GM18508 (cell line): ENCODE measurements around the gene ARHGEF3.
"Not testable (repeated sequence)": the region's sequence is repeated elsewhere in the genome, so short reads cannot be mapped to it uniquely, and the experiment has no call there.

Source experiments
- ATAC-seq: cut with Tn5 transposase; IDR thresholded peaks from one replicate; pipeline ENCODE4 v1.9.1; 2021; ENCODE audit warnings: moderate number of reproducible peaks; ENCODE audit not compliant: insufficient read depth, unreplicated experiment

Gene ARHGEF3

DNA sequence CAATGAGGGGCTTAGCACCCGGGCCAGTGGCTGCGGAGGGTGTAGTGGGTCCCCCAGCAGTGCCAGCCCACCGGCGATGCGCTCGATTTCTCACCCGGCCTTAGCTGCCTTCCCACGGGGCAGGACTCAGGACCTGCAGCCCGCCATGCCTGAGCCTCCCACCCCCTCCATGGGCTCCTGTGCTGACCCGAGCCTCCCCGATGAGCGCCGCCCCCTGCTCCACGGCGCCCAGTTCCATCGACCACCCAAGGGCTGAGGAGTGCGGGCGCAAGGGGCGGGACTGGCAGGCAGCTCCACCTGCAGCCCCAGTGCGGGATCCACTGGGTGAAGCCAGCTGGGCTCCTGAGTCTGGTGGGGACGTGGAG is 109.8 kb downstream of the ARHGEF3 start:
- ATAC-seq = not testable (repeated sequence)

DNA sequence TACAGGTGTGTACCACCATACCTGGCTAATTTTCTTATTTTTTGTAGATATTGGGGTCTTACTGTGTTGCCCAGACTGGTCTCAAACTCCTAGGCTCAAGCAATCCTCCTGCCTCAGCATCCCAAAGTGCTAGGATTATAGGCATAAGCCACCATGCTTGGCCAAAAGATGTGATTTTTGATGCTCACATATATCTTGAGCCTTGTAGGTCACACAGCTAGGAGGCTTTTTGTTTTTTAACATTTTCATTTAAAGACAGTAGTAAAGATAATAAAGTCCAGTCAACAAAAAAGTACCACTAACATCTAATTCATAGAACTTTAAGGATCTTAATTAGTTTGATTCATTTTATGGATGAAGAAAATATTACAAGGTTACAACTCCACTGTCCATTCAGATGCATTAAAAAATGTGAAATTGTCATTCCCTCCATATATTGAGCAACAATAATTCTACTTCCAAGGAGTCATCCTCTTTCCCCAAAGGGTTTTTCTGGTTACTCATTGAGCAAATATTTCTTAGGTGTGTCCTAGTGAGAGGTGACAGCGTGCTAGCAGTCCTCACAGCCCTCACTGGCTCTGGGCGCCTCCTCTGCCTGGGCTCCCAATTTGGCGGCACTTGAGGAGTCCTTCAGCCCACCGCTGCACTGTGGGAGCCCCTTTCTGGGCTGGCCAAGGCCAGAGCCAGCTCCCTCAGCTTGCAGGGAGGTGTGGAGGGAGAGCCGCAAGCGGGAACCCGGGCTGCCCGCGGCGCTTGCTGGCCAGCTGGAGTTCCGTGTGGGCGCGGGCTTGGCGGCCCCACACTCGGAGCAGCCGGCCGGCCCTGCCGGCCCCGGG is 110.4 kb downstream of the ARHGEF3 start:
- no peak for ATAC-seq

DNA sequence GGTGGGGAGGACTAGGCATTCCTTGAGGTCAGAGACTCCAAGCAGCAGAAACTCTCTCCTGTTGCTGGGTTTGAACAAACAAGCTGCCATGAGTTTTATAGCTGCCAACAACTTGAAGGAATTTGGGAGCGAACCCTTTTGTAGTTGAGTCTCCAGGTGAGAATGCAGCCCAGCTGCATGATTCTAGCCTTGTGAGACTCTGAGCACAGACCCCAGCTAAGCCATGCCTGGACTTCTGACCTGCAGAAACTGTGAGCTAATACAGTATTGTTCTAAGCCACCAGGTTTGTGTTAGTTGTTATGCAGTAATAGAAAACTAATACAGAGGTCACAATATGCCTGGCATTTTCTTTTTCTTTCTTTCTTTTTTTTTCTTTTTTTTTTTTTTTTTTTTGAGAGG is 112.4 kb downstream of the ARHGEF3 start:
- ATAC-seq = no peak

DNA sequence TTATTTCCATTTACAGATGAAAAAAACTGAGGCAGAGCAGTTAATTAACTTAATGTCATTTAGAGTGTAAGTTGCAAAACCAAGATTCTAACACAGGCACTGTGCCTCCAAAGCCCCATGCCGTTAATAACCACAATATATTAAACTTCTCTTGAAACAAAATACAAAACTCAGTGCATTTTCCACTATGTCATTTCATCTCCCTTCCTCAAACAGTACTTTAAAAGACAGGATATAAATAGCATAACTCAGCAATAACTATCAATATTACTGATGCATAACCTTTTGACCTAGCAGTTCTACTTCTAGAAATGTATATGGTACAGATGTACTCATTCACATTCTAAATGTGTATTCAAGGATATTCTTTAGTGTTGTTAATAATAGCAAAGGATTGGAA is 113.6 kb downstream of the ARHGEF3 start:
- no peak for ATAC-seq

DNA sequence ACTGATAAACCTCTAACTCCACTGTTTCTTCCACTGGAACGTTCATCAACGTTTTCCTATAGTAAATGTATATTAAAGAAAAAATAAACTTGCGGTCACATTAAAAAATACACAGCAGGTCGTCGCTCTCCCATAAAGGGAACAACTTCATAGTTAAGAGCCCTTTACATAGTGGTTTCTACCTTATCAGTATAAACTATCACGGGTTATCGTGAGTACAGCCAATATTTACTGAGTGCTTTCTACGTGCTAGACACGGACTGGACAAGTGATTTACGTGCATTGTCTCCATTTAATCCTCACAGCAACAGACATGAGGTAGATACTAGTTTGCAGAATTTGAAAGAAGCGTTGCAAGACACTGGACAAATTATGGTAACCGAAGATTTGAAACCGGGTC is 117.7 kb downstream of the ARHGEF3 start:
- ATAC-seq = no peak

DNA sequence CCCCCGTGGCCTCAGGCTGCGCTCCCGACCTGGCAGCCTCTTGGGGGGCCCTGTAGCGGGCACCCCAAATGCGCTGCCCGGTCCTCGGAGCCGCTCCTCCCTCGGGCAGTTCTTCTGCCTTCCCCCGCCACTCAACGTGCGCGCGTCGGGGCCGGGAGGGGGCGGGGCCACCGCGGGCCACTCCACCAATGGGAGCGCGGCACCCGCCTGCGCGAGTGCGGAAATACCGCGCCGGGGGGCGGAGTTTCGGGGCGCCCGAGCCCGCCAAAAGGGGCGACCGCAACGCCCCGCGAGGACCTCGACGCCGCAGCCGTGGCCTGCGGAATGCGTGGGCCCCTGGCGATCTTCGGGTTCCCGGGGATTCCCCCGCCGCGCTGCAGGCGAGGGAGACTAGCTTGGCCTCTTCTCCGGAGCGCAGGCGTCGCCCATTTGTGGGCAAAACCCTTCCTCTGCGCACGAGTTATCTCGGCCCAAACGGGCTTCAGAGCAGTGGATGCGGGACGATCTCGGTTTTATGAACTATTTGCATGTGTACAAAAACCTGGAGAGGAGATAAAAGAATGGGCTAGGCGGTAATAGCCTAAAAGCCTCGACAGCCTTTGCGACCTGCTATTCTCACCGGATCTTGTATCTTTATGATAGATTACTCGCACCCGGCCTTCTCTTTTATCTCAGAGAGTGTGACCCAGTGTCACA is 118.5 kb downstream of the ARHGEF3 start, which contains the start of gene TASOR:
Gene TASOR, minus strand, starts transcription at position 144 of the 696 bp plus-strand sequence. CDS start 259 bp downstream, outside the sequence.
- ATAC-seq = no peak

DNA sequence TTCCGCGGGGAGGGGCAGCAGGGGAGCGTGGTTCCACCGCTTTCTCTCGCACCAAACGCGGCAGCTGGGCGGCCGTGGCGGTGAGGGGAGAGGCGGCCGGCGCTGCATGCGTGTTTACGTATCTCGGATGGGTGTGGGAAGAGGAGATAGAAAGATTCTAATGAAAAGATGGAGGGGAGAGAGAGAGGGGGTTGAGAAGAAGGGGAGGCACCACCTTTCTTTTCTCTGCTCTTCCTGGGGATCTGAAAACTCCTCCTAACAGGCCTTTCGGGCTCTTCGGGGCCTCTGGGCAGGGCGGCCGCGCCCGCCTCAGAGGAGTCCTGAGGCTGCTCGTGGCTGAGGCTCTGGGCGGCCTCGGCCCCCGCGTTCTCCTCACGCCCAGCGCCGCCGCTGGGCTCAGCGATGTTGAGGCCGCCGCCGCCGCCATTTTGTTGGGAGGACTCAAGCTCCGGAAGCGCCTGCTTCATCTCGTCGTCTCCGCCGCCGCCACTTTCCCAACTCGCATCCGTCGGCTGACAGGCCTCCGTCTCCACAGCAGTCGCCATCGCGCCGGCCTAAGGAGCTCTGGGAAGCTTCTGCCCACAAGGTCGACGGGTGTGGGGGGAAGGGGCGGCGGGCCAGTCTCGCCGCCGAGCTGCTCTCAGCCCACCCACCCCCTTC is 119.2 kb downstream of the ARHGEF3 start:
- no peak for ATAC-seq

DNA sequence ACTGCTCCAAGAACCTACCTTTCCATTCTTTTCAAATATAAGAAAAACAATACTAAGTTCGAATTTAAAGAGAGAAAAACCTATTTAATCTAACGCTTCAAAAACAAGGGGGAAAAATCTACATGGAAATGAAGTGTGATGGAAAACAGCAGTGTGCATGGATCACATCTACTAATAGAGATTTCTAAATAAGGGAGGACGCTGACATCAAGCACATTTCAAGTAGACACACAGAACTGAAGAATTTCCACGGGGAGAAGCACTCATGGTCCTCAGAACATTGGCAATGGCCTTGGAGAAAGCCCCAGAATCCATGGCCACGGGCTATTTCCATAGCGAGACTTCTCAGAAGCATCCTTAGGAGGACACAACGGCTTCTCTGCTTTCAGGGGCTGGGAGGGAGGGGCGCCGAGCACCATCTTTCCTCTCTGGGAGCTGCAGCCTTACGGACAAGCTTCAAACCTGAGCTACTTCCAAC is 119.7 kb downstream of the ARHGEF3 start:
- ATAC-seq = no peak

DNA sequence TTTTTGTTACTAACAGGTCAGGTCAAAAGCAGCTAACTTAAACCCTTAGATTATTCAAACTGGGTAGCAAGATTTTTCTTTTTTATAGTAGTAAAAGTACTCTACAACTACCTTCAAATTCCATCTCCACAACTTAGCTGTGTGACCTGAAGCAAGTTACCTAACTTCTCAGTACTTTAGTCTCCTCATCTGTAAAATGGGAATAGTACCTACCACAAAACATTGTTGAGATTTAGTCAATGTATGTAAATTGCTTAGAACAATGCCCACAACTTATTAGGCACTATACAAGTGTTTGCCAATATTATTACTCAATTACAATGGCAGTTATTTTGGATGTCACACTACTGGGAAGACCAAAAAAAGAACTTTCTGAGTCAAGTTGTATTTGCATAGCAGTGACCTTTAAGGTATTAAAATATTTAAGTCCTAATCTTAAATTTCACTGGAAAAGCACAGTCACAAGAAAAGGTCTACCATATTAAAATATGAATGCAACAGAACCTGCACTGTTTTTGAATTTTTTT is 121.6 kb downstream of the ARHGEF3 start:
- ATAC-seq = no peak
